ENCODE data around the gene FOXC2. TPM values are rescaled to one million over a fixed set of nuclear protein-coding genes. Genes with fewer than 3 reads are reported as not detected.

The FOXC2 gene
- total RNA-seq, 1 donor from 2014 or later, result 1.5 TPM

DNA sequence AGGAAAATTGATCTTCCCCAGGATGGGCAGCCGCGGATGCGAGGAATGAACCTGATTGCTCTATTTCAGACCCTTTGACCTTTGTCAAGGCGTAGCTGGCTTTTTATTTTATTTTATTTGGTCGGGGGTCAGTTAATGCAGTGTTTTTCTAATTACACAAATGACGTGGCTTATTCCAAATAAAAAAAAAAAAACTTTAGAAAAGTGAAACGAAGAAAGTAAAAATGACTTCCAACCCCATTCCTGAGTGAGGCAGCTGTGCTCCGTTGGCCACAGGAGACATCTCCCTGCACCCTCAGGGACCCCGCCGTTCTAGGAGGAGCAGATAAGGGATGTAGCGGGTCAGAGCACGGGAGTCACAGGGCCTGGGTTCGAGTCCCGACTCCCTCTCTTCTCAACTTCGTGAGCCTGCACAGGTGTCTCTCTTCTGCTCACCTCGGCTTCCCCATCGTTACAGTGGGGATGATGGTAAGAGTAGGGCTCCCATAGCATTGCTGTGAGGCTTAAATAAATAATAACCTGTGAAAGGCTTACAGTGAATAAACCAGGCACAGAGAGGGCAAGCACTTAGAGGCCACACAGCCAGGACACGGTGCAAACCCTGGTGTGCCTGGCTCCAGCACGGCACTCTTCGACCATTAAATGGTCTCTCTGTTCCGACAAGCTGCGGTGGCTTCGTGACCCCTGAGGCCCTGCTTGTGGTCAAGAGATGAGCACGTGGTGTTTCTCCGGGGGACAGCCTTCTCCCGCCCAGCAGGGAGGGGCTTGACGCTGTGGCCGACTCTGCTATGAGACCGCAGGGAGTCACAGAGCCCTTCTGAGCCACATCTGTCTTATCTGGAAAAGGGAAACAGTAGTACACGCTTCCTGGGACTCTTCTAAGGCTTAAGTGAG, 46.1 kb upstream of the FOXC2 start:
- H3K9me3 ChIP-seq (replicated peaks), result no peaks in the 10 kb centered on the region
- peaks cover 20% of the 10 kb centered on the region for H3K4me1 ChIP-seq
- H3K27me3 ChIP-seq (ENCODE audit: low read depth), result peaks cover 95% of the 10 kb centered on the region
- intact Hi-C loops (cut with micrococcal nuclease), result no loop called here
- no peak overlapping the region for H3K27ac ChIP-seq (replicated peaks)
- TF ChIP-seq, protein P1, sequence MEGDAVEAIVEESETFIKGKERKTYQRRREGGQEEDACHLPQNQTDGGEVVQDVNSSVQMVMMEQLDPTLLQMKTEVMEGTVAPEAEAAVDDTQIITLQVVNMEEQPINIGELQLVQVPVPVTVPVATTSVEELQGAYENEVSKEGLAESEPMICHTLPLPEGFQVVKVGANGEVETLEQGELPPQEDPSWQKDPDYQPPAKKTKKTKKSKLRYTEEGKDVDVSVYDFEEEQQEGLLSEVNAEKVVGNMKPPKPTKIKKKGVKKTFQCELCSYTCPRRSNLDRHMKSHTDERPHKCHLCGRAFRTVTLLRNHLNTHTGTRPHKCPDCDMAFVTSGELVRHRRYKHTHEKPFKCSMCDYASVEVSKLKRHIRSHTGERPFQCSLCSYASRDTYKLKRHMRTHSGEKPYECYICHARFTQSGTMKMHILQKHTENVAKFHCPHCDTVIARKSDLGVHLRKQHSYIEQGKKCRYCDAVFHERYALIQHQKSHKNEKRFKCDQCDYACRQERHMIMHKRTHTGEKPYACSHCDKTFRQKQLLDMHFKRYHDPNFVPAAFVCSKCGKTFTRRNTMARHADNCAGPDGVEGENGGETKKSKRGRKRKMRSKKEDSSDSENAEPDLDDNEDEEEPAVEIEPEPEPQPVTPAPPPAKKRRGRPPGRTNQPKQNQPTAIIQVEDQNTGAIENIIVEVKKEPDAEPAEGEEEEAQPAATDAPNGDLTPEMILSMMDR (IDR thresholded peaks at IDR 0.05; ENCODE audit: borderline replicate concordance), result no peak
- DNase-seq, result peak; percentile 21
- no peak overlapping the region for H3K4me3 ChIP-seq
- no peaks in the 10 kb centered on the region for H3K36me3 ChIP-seq

DNA sequence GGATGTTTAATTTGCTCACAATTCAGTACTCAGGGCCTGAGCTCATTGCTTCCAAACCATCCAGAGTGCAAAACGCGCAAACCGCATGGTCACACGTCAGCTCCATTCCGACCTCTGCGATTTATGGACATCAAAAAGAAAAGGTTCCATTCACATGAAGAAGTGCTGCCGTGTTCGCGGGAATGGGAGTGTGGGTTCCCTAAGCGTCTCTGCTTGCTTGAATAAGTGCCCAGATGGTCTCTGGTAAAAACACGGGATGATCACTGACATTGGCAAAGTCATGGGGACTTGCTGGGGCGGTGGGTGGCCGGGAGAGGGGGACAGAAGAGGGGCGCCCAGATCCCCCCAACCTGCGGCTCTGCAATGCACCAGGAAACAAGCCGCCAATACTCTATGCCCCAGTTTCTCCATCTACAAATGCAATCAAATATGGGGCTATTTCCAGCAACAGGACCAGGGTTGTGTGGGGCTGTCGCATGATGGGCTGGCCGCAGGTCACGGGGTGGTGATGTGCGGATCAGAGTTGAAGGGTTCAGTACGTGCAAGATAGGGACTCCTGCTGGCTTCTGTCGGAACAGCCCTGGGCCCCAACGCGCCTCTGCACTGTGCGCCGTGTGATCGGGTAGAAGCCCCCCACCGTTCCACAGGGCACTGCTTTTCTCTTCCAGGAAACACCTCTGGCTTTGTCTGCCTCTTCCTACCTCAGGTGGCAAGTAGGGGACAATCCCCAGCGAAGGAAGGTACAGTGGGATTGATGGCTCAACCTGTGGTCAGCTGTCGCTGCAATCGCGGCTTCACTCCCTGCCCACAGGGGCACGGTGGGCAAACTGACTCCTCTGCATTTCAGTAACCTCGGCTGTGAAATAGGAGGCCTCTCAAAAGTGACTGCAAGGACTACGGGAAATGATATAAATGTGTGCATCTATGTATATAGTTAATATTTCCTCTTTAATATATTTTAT, 45.1 kb upstream of the FOXC2 start:
- Histone ChIP-seq H3K36me3 (no peaks in the 10 kb centered on the region), H3K4me3 (no peak overlapping the region), H3K4me1 (peaks cover 11% of the 10 kb centered on the region), H3K9me3 (replicated peaks) (no peaks in the 10 kb centered on the region), H3K27me3 (ENCODE audit: low read depth) (peaks cover 86% of the 10 kb centered on the region), H3K27ac (replicated peaks) (no peak overlapping the region)
- peak; percentile 1 for DNase-seq
- intact Hi-C loops (cut with micrococcal nuclease), result no loop called here
- TF ChIP-seq, protein P1 (IDR thresholded peaks at IDR 0.05; ENCODE audit: borderline replicate concordance), result no peak

DNA sequence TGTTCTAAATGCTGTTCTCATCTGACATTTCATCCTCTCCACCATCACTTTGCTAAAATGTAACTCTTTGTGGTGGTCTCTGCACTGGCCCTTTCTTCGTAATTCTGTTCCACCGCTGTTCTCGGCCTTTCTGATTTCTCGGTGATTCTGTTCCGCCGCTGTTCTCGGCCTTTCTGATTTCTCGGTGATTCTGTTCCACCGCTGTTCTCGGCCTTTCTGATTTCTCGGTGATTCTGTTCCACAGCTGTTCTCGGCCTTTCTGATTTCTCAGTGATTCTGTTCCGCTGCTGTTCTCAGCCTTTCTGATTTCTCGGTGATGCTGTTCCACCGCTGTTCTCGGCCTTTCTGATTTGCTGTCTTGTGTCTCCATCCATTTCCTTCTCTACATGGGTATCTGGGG, 44.0 kb upstream of the FOXC2 start:
- TF ChIP-seq, protein P1 (IDR thresholded peaks at IDR 0.05; ENCODE audit: borderline replicate concordance), result no peak
- intact Hi-C loops (cut with micrococcal nuclease), result no loop called here

DNA sequence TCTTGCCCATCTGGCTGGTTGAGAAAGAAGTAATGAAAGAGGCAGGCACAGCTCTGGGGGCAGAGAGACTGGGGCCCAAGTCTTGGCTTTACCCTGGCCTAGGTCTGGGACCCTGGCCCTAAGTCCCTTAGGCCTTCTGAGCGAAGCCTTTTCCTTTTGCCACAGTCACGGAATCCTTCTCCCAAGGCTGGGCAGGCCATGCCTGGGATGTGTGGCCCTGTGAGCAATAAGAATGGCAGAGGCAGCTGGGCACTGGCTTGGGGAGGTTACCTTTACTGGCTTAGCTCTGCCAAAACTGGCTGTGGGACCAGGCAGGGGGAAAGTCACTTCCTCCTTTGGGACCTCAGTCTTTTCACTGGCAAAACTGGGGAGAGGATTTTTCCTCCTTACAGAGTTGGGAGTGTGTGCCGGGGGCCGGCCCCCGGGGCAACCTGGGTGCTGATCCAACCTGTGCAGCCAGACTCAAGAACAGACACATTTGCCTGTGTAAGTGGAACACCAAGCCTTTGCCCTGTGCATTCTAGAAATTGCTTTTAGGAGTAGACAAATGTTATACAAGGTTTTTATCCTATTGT, 43.4 kb upstream of the FOXC2 start:
- Histone ChIP-seq H3K27ac (replicated peaks) (no peak overlapping the region), H3K36me3 (no peaks in the 10 kb centered on the region), H3K4me3 (no peak overlapping the region), H3K4me1 (peaks cover 17% of the 10 kb centered on the region), H3K9me3 (replicated peaks) (no peaks in the 10 kb centered on the region), H3K27me3 (ENCODE audit: low read depth) (peaks cover 69% of the 10 kb centered on the region)
- TF ChIP-seq, protein P1 (IDR thresholded peaks at IDR 0.05; ENCODE audit: borderline replicate concordance), result no peak
- peak; percentile 0 for DNase-seq
- intact Hi-C loops (cut with micrococcal nuclease), result no loop called here

More for the DNA sequence above, 44.0 kb upstream of the FOXC2 start:
- no peaks in the 10 kb centered on the region for H3K9me3 ChIP-seq (replicated peaks)
- no peaks in the 10 kb centered on the region for H3K36me3 ChIP-seq
- peaks cover 75% of the 10 kb centered on the region for H3K27me3 ChIP-seq (ENCODE audit: low read depth)
- DNase-seq, result no peak
- no peak overlapping the region for H3K4me3 ChIP-seq
- no peak overlapping the region for H3K27ac ChIP-seq (replicated peaks)
- H3K4me1 ChIP-seq, result peaks cover 16% of the 10 kb centered on the region

DNA sequence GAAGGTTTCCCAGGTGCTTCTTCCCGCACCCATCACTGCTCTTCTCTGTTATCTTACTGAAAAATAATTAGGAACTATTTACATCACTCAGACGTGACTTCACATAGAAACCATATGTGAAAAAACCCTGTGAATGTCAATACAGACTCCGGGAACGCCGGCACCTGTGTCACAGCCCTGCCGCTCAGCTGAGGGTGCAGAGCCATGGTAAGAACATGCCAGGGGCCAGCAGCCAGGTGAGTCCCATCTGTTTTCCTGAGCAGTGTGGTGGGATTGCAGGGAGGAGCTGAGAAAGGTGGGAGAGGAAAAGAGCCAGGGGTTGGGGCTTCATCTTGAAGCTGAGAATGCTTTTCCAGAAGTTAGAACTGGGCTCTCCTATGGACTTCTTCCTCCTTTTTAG, 42.6 kb upstream of the FOXC2 start:
- no peak overlapping the region for H3K4me3 ChIP-seq
- H3K27me3 ChIP-seq (ENCODE audit: low read depth), result peaks cover 61% of the 10 kb centered on the region
- TF ChIP-seq, protein P1 (IDR thresholded peaks at IDR 0.05; ENCODE audit: borderline replicate concordance), result no peak
- peak; percentile 2 for DNase-seq
- no peak overlapping the region for H3K27ac ChIP-seq (replicated peaks)
- no peaks in the 10 kb centered on the region for H3K36me3 ChIP-seq
- H3K4me1 ChIP-seq, result peaks cover 17% of the 10 kb centered on the region
- intact Hi-C loops (cut with micrococcal nuclease), result no loop called here
- H3K9me3 ChIP-seq (replicated peaks), result no peaks in the 10 kb centered on the region
